HepG2 (cell line): ENCODE measurements around the gene CCDC87. TPM values are rescaled to one million over a fixed set of nuclear protein-coding genes. Genes with fewer than 3 reads are reported as not detected.

Source experiments
- ATAC-seq: fragments of 200-7000 bp; cut with Tn5 transposase; 3 replicates; pipeline ENCODE4 v1.9.1; 2020; ENCODE audit warnings: mild to moderate bottlenecking, moderate library complexity
- BruUV-seq: library from RNA; stranded (reverse); fragments of 400-500 nt; replicated peaks from 2 replicates; lab custom pipeline; 2021; lab: Mats Ljungman, UMichigan
- CTCF ChIA-PET: fragments of 300-600 bp; formaldehyde crosslinking; extraction: SDS; loops from one replicate; lab custom pipeline; 2021; ENCODE audit warnings: low total read pairs, inconsistent platforms, low intra/inter-chr PET ratio; lab: Yijun Ruan, JAX
- POLR2A ChIA-PET: fragments of 350-600 bp; sonication (Branson Sonifier 250); formaldehyde crosslinking; loops from one replicate; lab custom pipeline; 2020; ENCODE audit warnings: antibody characterized with exemption, inconsistent platforms; lab: Yijun Ruan, JAX
- DNase-seq: peaks from one replicate; pipeline ENCODE4 v3.0.0-alpha.2; 2015; ENCODE audit warnings: low spot score
- FAIRE-seq: peaks from 3 replicates; lab custom pipeline; 2011; peaks lifted over from hg19 to GRCh38; lab: Jason Lieb, UNC
- H2AFZ ChIP-seq: one replicate; pipeline ENCODE4 v1.6.1; 2011; ENCODE audit warnings: low read length, inconsistent platforms
- H3K27ac ChIP-seq: fragments of 300-600 bp; 3 replicates; pipeline ENCODE4 v1.8.0; 2011; ENCODE audit warnings: mixed run types, mild to moderate bottlenecking, mixed read lengths, low read length, inconsistent platforms; ENCODE audit not compliant: insufficient read depth; ENCODE audit errors: extremely low read length
- H3K27me3 ChIP-seq, 2 experiments: fragments of 200-600 bp in 1 of 2; 2 replicates in 1 of 2; 3 replicates in 1 of 2; pipeline versions ENCODE4 v1.6.0 to v1.8.0; 2011; ENCODE audit warnings: low read length in 2 of 2, mild to moderate bottlenecking in 2 of 2, moderate library complexity in 2 of 2, inconsistent platforms in 1 of 2; ENCODE audit not compliant: insufficient read depth in 2 of 2, control insufficient read depth in 1 of 2
- H3K36me3 ChIP-seq, 2 experiments: fragments of 200-600 bp in 1 of 2; replicated peaks in 1 of 2; 2 replicates in 1 of 2; 3 replicates in 1 of 2; pipeline versions ENCODE4 v1.5.1 to v1.8.0; 2011; ENCODE audit warnings: low read length in 2 of 2, inconsistent platforms in 1 of 2; ENCODE audit not compliant: insufficient read depth in 2 of 2, control insufficient read depth in 1 of 2
- H3K4me1 ChIP-seq: 2 replicates; pipeline ENCODE4 v1.5.1; 2012; ENCODE audit warnings: low read length, inconsistent platforms; ENCODE audit not compliant: insufficient read depth
- H3K4me2 ChIP-seq: 2 replicates; pipeline ENCODE4 v1.6.0; 2011; ENCODE audit warnings: low read depth, low read length, inconsistent platforms
- H3K4me3 ChIP-seq, 3 experiments: fragments of 200-600 bp in 1 of 3; sonication (generic), shearing (Covaris generic) in 1 of 3; replicated peaks in 1 of 3; 2 replicates each; pipeline ENCODE4 v1.5.1; 2011 to 2016; ENCODE audit warnings: low read length in 3 of 3, inconsistent platforms in 2 of 3, low read depth in 2 of 3, mild to moderate bottlenecking in 2 of 3, control low read depth in 1 of 3, mixed read lengths in 1 of 3; ENCODE audit not compliant: insufficient read depth in 1 of 3
- H3K79me2 ChIP-seq: one replicate; pipeline ENCODE4 v1.6.1; 2011; ENCODE audit warnings: low read length, inconsistent platforms; ENCODE audit not compliant: insufficient read depth
- H3K9ac ChIP-seq: 2 replicates; pipeline ENCODE4 v1.6.0; 2011; ENCODE audit warnings: mild to moderate bottlenecking, low read depth, low read length, inconsistent platforms; ENCODE audit not compliant: insufficient read depth
- H3K9me3 ChIP-seq: 2 replicates; pipeline ENCODE4 v1.5.1; 2012; ENCODE audit warnings: mild to moderate bottlenecking, low read length
- H4K20me1 ChIP-seq: 2 replicates; pipeline ENCODE4 v1.6.0; 2011; ENCODE audit warnings: inconsistent platforms, mild to moderate bottlenecking, low read length, moderate library complexity; ENCODE audit not compliant: insufficient read depth
- POGK ChIP-seq: sonication (generic); formaldehyde crosslinking; conservative IDR thresholded peaks from 2 replicates; pipeline ENCODE4 v1.8.0; 2022; ENCODE audit warnings: mild to moderate bottlenecking, moderate library complexity, missing genetic modification reagents
- RARG ChIP-seq: sonication (generic); formaldehyde crosslinking; IDR thresholded peaks from 2 replicates; pipeline ENCODE4 v1.4.0; 2020; ENCODE audit warnings: low read depth, mild to moderate bottlenecking, missing genetic modification reagents
- RORA ChIP-seq: sonication (generic); formaldehyde crosslinking; IDR thresholded peaks from 2 replicates; pipeline ENCODE4 v1.5.0; 2020; ENCODE audit warnings: mild to moderate bottlenecking, missing genetic modification reagents, moderate library complexity
- TAF15 ChIP-seq: fragments of 200-400 bp; formaldehyde crosslinking; IDR thresholded peaks from one replicate; pipeline ENCODE4 v1.6.1; 2018; ENCODE audit warnings: mild to moderate bottlenecking, low read depth, low read length; ENCODE audit not compliant: poor library complexity, severe bottlenecking
- ZNF782 ChIP-seq: sonication (generic); formaldehyde crosslinking; IDR thresholded peaks from 2 replicates; pipeline ENCODE4 v1.4.0; 2020; ENCODE audit warnings: missing genetic modification reagents, mild to moderate bottlenecking, borderline replicate concordance
- WGBS: methylation state at CpG from one replicate; pipeline ENCODE4 v1.1.6; 2017; ENCODE audit warnings: low lambda C conversion rate; 5-methylcytosine and 5-hydroxymethylcytosine counted together
- in situ Hi-C: cut with HindIII; loops from 2 replicates; pipeline ENCODE4 v1.10.0; 2017; ENCODE audit warnings: low pct_unique_long_range_greater_than_20kb; ENCODE audit not compliant: extremely low pct_ligation_motif_present
- intact Hi-C: fragments of 100-400 bp; cut with micrococcal nuclease; formaldehyde crosslinking; loops from one replicate; pipeline ENCODE4 v1.10.0; 2022; ENCODE audit not compliant: unreplicated experiment
- polyA plus RNA-seq, 8 experiments: library from polyadenylated mRNA; depleted of rRNA in 3 of 8; stranded (reverse) in 7 of 8; unstranded in 1 of 8; fragments of >200 nt; fragmentation: Illumina TruSeq in 4 of 8; extraction: Trizol in 4 of 8; gene quantifications; 2 replicates each; pipeline versions ENCODE4 v1.2.1 to v1.2.3, GENCODE V29; 2011 to 2016; ENCODE audit warnings: low read depth in 4 of 8, missing spikeins in 1 of 8, mixed read lengths in 1 of 8; ENCODE audit not compliant: insufficient read depth in 1 of 8
- total RNA-seq, 5 experiments: library from RNA; depleted of rRNA; stranded (reverse); fragments of >200 nt; fragmentation: Illumina TruSeq; extraction: Trizol; gene quantifications; 2 replicates each; pipeline ENCODE4 v1.2.3, GENCODE V29; 2016; ENCODE audit warnings: low read depth in 1 of 5
- TF ChIP-seq, protein P1 (sequence below): sonication (generic); formaldehyde crosslinking; IDR thresholded peaks from 2 replicates; pipeline ENCODE4 v1.9.0; 2021; ENCODE audit warnings: missing genetic modification reagents, borderline replicate concordance

CCDC87 gene
- total and polyA plus RNA-seq, 2 of the 13 experiments (the other 11 are each of a cell fraction or from before 2014, with no cell fraction given): 0.05 to 0.42 TPM

- TF ChIP-seq, protein P1, sequence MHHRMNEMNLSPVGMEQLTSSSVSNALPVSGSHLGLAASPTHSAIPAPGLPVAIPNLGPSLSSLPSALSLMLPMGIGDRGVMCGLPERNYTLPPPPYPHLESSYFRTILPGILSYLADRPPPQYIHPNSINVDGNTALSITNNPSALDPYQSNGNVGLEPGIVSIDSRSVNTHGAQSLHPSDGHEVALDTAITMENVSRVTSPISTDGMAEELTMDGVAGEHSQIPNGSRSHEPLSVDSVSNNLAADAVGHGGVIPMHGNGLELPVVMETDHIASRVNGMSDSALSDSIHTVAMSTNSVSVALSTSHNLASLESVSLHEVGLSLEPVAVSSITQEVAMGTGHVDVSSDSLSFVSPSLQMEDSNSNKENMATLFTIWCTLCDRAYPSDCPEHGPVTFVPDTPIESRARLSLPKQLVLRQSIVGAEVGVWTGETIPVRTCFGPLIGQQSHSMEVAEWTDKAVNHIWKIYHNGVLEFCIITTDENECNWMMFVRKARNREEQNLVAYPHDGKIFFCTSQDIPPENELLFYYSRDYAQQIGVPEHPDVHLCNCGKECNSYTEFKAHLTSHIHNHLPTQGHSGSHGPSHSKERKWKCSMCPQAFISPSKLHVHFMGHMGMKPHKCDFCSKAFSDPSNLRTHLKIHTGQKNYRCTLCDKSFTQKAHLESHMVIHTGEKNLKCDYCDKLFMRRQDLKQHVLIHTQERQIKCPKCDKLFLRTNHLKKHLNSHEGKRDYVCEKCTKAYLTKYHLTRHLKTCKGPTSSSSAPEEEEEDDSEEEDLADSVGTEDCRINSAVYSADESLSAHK (CRISPR knock-in tag): no peak
- TF ChIP-seq RORA (CRISPR knock-in tag): no peak
These were observed 29.0 kb downstream of the CCDC87 start (continued) for GRCh38 chr11:66563832-66564231.

GRCh38 chr11:66562907-66563583, 29.8 kb downstream of the CCDC87 start:
- no peak for DNase-seq
- Histone ChIP-seq H3K36me3 (no peaks in the 10 kb centered on the region), H3K27ac (no peak overlapping the region), H3K4me1 (no peaks in the 10 kb centered on the region), H2AFZ (no peak overlapping the region), H3K79me2 (no peaks in the 10 kb centered on the region), H4K20me1 (no peaks in the 10 kb centered on the region), H3K4me3 (no peak overlapping the region), H3K9ac (no peak overlapping the region), H3K27me3 (peaks cover 1 to 63% of the 10 kb centered on the region in 2 experiments; a peak in 4 of 5 replicates), H3K9me3 (no peaks in the 10 kb centered on the region), H3K4me2 (no peak overlapping the region)
- ChIA-PET CTCF (no interaction called here), POLR2A (interaction anchor here (1.5 kb wide), 1 partner anchor 75 kb away, joined by 4 read pairs; the partner anchor contains the start of gene RBM4)
- WGBS: 4% methylated on average over 3 of the region's 20 CpGs
- TF ChIP-seq POGK: no peak
- TF ChIP-seq TAF15: no peak
- no peak for TF ChIP-seq RARG (CRISPR knock-in tag)
- TF ChIP-seq ZNF782 (CRISPR knock-in tag): no peak
- ATAC-seq: no peak
- in situ Hi-C loops (loop anchor here (25.0 kb wide), 1 partner anchor 274 kb away; the partner anchor contains the start of gene RCE1), intact Hi-C loops (no loop called here)
- no peak for FAIRE-seq
- no TSS peak for BruUV-seq
